Measurements from ENCODE around the gene SPAG17. TPM values are rescaled to one million over a fixed set of nuclear protein-coding genes. Genes with fewer than 3 reads are reported as not detected.

Gene SPAG17
- total and polyA plus RNA-seq, 2 of the 4 experiments (the other 2 are of a cell fraction): 0.10 TPM; not detected in 1

DNA sequence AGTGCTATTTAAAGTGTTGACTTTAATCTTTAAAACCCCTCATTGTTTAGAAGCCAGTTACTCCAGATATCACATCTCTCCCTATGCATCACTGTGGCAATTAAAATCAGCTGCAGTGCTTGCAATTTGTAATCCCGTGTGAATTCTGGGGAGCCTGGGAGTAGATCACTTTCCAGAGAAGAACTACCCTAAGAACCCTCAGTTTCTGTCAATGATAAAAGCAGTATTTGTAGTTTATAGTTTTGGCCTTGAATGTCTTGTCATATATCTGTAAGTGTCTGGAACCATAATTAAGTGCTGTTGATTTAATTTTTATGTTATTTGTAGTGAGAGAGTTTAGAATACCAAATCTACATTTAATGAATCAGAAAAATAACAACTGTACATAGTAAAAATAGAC lies 5.5 kb upstream of the SPAG17 start:
- no peaks in the 10 kb centered on the region for H3K4me1 ChIP-seq (ENCODE audit: control insufficient read depth, insufficient read depth, low read length)
- H3K18ac ChIP-seq (ENCODE audit: low read depth, low read length): no peak overlapping the region
- H3K9me3 ChIP-seq (ENCODE audit: control insufficient read depth, insufficient read depth, low read length): no peaks in the 10 kb centered on the region
- H3K27me3 ChIP-seq (ENCODE audit: control insufficient read depth, insufficient read depth, low read length): no peaks in the 10 kb centered on the region
- no peak overlapping the region for H4K8ac ChIP-seq (ENCODE audit: low read depth in 2 of 2, low read length in 2 of 2)
- WGBS, 2 experiments (ENCODE audit: extremely low coverage in 2 of 2, insufficient read length in 1 of 2): no CpG with 5 or more reads among the region's 1 CpG
- no peak overlapping the region for H2BK5ac ChIP-seq (ENCODE audit: low read depth, low read length, poor library complexity, severe bottlenecking)
- H3K9me1 ChIP-seq (ENCODE audit: insufficient read depth, low read length): no peaks in the 10 kb centered on the region
- no peak overlapping the region for H3K4ac ChIP-seq (ENCODE audit: low read depth, low read length)
- CTCF ChIA-PET: no interaction called here
- H2AK5ac ChIP-seq (ENCODE audit: low read depth, low read length): no peak overlapping the region
- intact Hi-C loops (cut with micrococcal nuclease): no loop called here
- H3K4me3 ChIP-seq (ENCODE audit: insufficient read depth, low read depth, low read length): no peak overlapping the region
- H3K9ac ChIP-seq (ENCODE audit: low read depth, low read length): no peak overlapping the region
- no peak overlapping the region for H2AFZ ChIP-seq (replicated peaks; ENCODE audit: low read length, poor library complexity)
- no peak overlapping the region for H3K27ac ChIP-seq (ENCODE audit: insufficient read depth, low read length)
- H2AK9ac ChIP-seq (replicated peaks; ENCODE audit: low read depth, low read length, poor library complexity): no peak overlapping the region
- no peaks in the 10 kb centered on the region for H4K20me1 ChIP-seq (ENCODE audit: insufficient read depth, low read length)
- no peak overlapping the region for H3K4me2 ChIP-seq (ENCODE audit: low read depth, low read length)
- POLR2A ChIA-PET (ENCODE audit: unreplicated experiment): no interaction called here
- no peak overlapping the region for H3K23ac ChIP-seq (ENCODE audit: low read depth, low read length)
- no peak overlapping the region for H4K91ac ChIP-seq (ENCODE audit: insufficient read depth, low read depth, low read length)
- no peak for DNase-seq
- no peak overlapping the region for H4K5ac ChIP-seq (ENCODE audit: low read depth, low read length)
- no TSS peak for BruUV-seq (replicated peaks)
- H3K36me3 ChIP-seq (ENCODE audit: control insufficient read depth, insufficient read depth, low read length): no peaks in the 10 kb centered on the region
- H3K56ac ChIP-seq (ENCODE audit: extremely low read depth, insufficient read depth, low read length): no peak overlapping the region
- no peak for ATAC-seq (ENCODE audit: low read depth)
- TF ChIP-seq, protein P1, sequence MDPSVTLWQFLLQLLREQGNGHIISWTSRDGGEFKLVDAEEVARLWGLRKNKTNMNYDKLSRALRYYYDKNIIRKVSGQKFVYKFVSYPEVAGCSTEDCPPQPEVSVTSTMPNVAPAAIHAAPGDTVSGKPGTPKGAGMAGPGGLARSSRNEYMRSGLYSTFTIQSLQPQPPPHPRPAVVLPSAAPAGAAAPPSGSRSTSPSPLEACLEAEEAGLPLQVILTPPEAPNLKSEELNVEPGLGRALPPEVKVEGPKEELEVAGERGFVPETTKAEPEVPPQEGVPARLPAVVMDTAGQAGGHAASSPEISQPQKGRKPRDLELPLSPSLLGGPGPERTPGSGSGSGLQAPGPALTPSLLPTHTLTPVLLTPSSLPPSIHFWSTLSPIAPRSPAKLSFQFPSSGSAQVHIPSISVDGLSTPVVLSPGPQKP (IDR thresholded peaks at IDR 0.05; ENCODE audit: borderline replicate concordance, low read depth, low read length): no peak
- no peak for TF ChIP-seq NFE2L2 (IDR thresholded peaks at IDR 0.05; ENCODE audit: low read depth, low read length)
- no peak for TF ChIP-seq BHLHE40 (IDR thresholded peaks at IDR 0.05; ENCODE audit: low read depth, low read length)
- TF ChIP-seq SMC3 (IDR thresholded peaks at IDR 0.05; ENCODE audit: low read depth, low read length): no peak
- TF ChIP-seq, protein P2, sequence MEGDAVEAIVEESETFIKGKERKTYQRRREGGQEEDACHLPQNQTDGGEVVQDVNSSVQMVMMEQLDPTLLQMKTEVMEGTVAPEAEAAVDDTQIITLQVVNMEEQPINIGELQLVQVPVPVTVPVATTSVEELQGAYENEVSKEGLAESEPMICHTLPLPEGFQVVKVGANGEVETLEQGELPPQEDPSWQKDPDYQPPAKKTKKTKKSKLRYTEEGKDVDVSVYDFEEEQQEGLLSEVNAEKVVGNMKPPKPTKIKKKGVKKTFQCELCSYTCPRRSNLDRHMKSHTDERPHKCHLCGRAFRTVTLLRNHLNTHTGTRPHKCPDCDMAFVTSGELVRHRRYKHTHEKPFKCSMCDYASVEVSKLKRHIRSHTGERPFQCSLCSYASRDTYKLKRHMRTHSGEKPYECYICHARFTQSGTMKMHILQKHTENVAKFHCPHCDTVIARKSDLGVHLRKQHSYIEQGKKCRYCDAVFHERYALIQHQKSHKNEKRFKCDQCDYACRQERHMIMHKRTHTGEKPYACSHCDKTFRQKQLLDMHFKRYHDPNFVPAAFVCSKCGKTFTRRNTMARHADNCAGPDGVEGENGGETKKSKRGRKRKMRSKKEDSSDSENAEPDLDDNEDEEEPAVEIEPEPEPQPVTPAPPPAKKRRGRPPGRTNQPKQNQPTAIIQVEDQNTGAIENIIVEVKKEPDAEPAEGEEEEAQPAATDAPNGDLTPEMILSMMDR (conservative IDR thresholded peaks at IDR 0.05; ENCODE audit: low read depth, low read length): no peak
- TF ChIP-seq MAFK (IDR thresholded peaks at IDR 0.05; ENCODE audit: low read depth, low read length): no peak
- no peak for TF ChIP-seq MXI1 (IDR thresholded peaks at IDR 0.05; ENCODE audit: borderline replicate concordance, low read depth, low read length)
- no peak for TF ChIP-seq RFX5 (IDR thresholded peaks at IDR 0.05; ENCODE audit: low read depth, low read length)
- TF ChIP-seq RAD21 (IDR thresholded peaks at IDR 0.05; ENCODE audit: low read length): no peak
- TF ChIP-seq MAZ (IDR thresholded peaks at IDR 0.05; ENCODE audit: borderline replicate concordance, low read depth, low read length): no peak
- no peak for TF ChIP-seq CEBPB (IDR thresholded peaks at IDR 0.05; ENCODE audit: low read depth, low read length)
- no peak for TF ChIP-seq RCOR1 (IDR thresholded peaks at IDR 0.05; ENCODE audit: insufficient replicate concordance, low read length)
- no peak for TF ChIP-seq CHD1 (IDR thresholded peaks at IDR 0.05; ENCODE audit: low read depth, low read length)
- no peak for TF ChIP-seq FOS (IDR thresholded peaks at IDR 0.05; ENCODE audit: low read depth, low read length)
- TF ChIP-seq, protein P3, sequence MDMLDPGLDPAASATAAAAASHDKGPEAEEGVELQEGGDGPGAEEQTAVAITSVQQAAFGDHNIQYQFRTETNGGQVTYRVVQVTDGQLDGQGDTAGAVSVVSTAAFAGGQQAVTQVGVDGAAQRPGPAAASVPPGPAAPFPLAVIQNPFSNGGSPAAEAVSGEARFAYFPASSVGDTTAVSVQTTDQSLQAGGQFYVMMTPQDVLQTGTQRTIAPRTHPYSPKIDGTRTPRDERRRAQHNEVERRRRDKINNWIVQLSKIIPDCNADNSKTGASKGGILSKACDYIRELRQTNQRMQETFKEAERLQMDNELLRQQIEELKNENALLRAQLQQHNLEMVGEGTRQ (IDR thresholded peaks at IDR 0.05; ENCODE audit: low read depth, low read length): no peak
- no peak for TF ChIP-seq POLR2A (IDR thresholded peaks at IDR 0.05; ENCODE audit: low read depth, low read length)
- dilution Hi-C loops (cut with HindIII; ENCODE audit: low sequenced_read_pairs, unreplicated experiment): no loop called here
- H2BK20ac ChIP-seq (ENCODE audit: low read depth, low read length): no peak overlapping the region
- H3K14ac ChIP-seq (replicated peaks; ENCODE audit: low read depth, low read length): no peak overlapping the region
- H3K79me1 ChIP-seq (ENCODE audit: low read depth in 1 of 2, low read length in 2 of 2): no peaks in the 10 kb centered on the region
- H2BK15ac ChIP-seq (ENCODE audit: low read depth, low read length): no peak overlapping the region
- no peak overlapping the region for H2BK120ac ChIP-seq (ENCODE audit: low read depth, low read length)
- in situ Hi-C loops (cut with MboI; ENCODE audit: low sequenced_read_pairs): no loop called here

All from IMR-90 (cell line).